Measurements from ENCODE around the gene AMMECR1.
"Not testable (repeated sequence)": the region's sequence is repeated elsewhere in the genome, so short reads cannot be mapped to it uniquely, and the experiment has no call there.

Gene AMMECR1

GRCh38 chrX:110317820-110318663 is at the start of gene AMMECR1:
TSS of gene AMMECR1 (minus strand) at chrX:110318085. CDS start at chrX:110318071, 14 bp downstream.
- peak; percentile 88 for DNase-seq

DNA sequence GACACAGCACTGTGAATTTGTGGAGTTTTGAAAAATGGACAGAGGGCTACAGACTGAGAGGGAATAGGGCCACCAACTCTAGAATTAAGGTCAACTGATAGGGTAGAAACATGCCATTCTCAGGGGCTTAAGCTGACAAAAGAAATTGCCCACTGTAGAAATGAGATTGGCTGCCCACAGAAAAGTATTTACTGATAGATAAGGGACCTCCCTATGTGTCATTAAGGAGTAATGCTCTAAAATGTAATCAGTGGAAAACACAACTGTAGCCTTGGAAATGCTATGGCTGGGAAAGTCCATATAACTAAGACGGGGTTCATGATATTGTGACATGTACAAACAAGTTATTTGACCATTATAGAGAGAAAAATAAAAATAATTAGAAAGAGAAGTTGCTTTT is 45.4 kb upstream of the AMMECR1 start:
- DNase-seq, result no peak

DNA sequence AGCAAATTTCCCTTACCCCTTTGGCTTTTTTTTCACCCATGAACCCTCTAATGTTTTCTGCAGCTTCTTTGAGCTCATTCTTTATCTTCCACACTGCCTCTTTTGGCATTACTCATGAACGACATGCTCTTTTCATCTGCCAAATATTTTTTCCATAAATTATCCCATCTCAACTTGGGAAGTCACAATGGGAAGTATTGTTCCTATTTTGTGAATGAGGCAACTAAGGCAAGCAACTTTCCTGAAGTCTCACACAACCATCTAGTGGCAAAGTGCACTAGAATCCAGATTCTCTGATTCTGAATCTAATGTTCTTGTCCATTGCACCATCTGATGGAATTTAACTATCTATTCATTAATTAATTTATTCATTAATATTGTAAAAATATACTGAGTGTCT is 41.4 kb upstream of the AMMECR1 start:
- DNase-seq, result no peak

GRCh38 chrX:110358548-110358947 is 40.7 kb upstream of the AMMECR1 start, which contains the start of gene RTL9:
TSS of gene RTL9 (plus strand) at chrX:110358848. CDS start at chrX:110450618, 91,770 bp downstream.
- no peak for DNase-seq

DNA sequence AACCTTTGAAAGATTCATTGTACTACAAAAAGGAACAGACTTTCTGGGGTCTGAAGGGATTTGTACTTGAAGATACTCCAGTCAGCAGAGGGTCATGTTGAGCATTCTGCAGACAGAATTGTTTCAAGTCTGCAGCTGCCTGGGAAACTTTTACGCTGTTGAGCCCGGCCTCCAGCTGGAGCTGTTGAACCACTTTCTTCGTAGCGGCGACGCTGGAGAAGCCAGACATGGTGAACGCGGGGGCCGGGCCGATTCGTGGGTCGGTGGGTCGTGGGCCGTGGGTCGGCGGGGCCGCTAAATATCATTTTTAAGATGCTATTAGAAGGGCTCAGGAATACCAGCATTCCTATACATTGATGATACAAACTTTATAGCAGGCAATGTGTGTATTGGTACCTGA is 28.8 kb upstream of the AMMECR1 start:
- DNase-seq, result no peak

- no peak for DNase-seq
Measured at GRCh38 chrX:110341189-110342035, 23.5 kb upstream of the AMMECR1 start.

- no peak for DNase-seq
Measured at GRCh38 chrX:110338935-110339334, 21.1 kb upstream of the AMMECR1 start.

DNA sequence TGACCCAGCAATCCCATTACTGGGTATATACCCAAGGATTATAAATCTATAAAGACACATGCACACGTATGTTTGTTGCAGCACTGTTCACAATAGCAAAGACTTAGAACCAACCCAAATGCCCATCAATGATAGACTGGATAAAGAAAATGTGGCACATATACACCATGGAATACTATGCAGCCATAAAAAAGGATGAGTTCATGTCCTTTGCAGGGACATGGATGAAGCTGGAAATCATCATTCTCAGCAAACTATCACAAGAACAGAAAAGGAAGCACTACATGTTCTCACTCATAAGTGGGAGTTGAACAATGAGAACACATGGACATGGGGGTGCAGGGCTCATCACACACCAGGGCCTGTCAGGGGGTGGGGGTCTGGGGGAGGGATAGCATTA is 15.6 kb upstream of the AMMECR1 start:
- DNase-seq, result not testable (repeated sequence)

GRCh38 chrX:110331444-110332030 is 13.7 kb upstream of the AMMECR1 start:
- no peak for DNase-seq

GRCh38 chrX:110328613-110329012 is 10.7 kb upstream of the AMMECR1 start:
- DNase-seq, result not testable (repeated sequence)

GRCh38 chrX:110327336-110327735 is 9.5 kb upstream of the AMMECR1 start:
- no peak for DNase-seq

DNA sequence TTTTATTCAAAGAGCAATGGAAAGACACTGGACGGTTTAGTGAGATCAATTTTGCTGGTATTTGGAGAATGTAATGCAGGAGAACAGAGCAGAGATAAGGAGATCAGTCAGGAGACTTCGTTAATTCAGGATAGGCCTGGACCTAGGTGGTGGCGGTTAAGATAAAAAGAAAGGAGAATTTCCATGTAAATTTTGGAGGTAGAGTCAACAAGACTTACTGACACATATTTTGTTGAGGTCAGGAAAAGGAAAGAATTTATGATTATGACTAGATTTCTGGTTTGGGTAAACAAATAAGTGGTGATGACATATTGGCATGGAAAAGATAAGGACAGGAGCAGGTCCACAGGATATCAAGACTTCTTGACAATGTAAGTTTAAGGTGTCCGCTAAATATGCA is 8.8 kb upstream of the AMMECR1 start:
- no peak for DNase-seq

GRCh38 chrX:110322603-110323002 is 4.7 kb upstream of the AMMECR1 start:
- no peak for DNase-seq

DNA sequence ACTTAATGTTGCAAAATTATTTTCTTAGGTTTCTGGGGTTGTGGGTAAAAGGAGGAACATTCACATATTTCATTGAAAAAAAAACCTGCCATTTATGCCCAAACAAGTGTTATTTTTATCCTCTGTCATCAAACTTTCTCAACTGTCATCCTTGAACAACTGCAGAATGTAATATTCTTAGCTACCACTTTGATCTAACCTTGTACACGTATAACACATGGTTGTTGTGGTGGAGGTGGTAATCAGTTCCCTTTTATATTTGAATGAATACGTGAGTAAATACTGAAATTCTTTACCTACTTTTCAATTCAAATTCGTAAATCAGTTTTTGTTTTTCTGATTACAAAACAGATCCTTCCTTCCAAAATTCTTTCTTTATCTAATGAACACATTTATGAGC is 3.8 kb upstream of the AMMECR1 start:
- DNase-seq, result no peak

GRCh38 chrX:110321081-110321480 is 3.2 kb upstream of the AMMECR1 start:
- DNase-seq, result no peak

GRCh38 chrX:110320381-110320987 is 2.6 kb upstream of the AMMECR1 start:
- DNase-seq, result no peak

- DNase-seq, result no peak
Measured at GRCh38 chrX:110318664-110318968, 731 bp upstream of the AMMECR1 start.

GRCh38 chrX:110317061-110317819 is 645 bp downstream of the AMMECR1 start:
- DNase-seq, result peak; percentile 21

GRCh38 chrX:110316351-110317060 is 1.4 kb downstream of the AMMECR1 start:
- DNase-seq, result no peak

GRCh38 chrX:110315551-110315950 is 2.3 kb downstream of the AMMECR1 start:
- no peak for DNase-seq

GRCh38 chrX:110311437-110312230 is 6.3 kb downstream of the AMMECR1 start:
- no peak for DNase-seq
